Muscle of arm (tissue), 12 donors: ENCODE results near the gene HEG1. TPM values are rescaled to one million over a fixed set of nuclear protein-coding genes. Genes with fewer than 3 reads are reported as not detected.

ENCODE experiments used
- polyA plus RNA-seq, 12 donors: library from polyadenylated mRNA; unstranded; fragments of 120-200 nt; gene quantifications; one replicate each; pipeline ENCODE4 v1.2.1, GENCODE V29; 2013; ENCODE audit not compliant: insufficient read length in 12 of 12

Gene HEG1
- polyA plus RNA-seq, 12 donors: 25.5 to 46.1 (median 33.2) TPM; not detected in 1

Other genes starting within 250 kb of the HEG1 start
- 10 to 100 TPM in 11 of 12 donors, not detected in 1; 17.3 to 82.1 (median 25.5) TPM for gene ITGB5, start 168.6 kb downstream of the HEG1 start, polyA plus RNA-seq
- gene MUC13, start 121.2 kb downstream of the HEG1 start, polyA plus RNA-seq: 10 to 100 TPM in 1 of 12 donors, under 1 TPM in 2, not detected in 9; 0.13 to 77.6 (median 0.58) TPM
- gene SLC12A8, start 156.8 kb upstream of the HEG1 start, polyA plus RNA-seq: 1 to 10 TPM in 4 of 12 donors, under 1 TPM in 6, not detected in 2; 0.33 to 2.4 (median 0.74) TPM